ENCODE data around the gene GABPA.
"Not testable (repeated sequence)": the region's sequence is repeated elsewhere in the genome, so short reads cannot be mapped to it uniquely, and the experiment has no call there.

GABPA gene

GRCh38 chr21:25734904-25735645 is at the start of gene GABPA, which contains the start of gene ATP5PF:
GABPA (plus strand) TSS chr21:25734972; CDS start chr21:25741599, 6,627 bp downstream.
ATP5PF (minus strand) TSS chr21:25734904; CDS start chr21:25729794, 5,110 bp downstream.
- DNase-seq (ENCODE audit: low spot score), result peak; percentile 96

DNA sequence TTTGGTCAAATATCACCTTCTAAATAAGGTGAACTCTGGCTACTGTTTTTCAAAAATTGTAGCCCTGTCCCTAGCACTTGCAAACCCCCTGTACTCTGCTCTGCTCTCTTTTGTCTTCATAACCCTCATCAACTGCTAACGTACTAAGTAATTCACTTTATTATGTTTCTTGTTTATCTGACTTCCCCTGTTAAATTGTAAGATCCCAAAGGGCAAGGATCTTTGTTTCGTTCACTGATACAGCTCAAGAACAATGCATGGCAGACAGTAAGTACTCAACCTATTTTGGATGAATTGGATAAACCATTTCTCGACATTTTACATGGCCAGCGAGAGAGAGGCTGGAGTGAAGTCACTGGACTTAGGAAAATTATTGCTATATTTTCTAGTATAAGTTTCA is 47.0 kb upstream of the GABPA start:
- DNase-seq (ENCODE audit: low spot score), result no peak

DNA sequence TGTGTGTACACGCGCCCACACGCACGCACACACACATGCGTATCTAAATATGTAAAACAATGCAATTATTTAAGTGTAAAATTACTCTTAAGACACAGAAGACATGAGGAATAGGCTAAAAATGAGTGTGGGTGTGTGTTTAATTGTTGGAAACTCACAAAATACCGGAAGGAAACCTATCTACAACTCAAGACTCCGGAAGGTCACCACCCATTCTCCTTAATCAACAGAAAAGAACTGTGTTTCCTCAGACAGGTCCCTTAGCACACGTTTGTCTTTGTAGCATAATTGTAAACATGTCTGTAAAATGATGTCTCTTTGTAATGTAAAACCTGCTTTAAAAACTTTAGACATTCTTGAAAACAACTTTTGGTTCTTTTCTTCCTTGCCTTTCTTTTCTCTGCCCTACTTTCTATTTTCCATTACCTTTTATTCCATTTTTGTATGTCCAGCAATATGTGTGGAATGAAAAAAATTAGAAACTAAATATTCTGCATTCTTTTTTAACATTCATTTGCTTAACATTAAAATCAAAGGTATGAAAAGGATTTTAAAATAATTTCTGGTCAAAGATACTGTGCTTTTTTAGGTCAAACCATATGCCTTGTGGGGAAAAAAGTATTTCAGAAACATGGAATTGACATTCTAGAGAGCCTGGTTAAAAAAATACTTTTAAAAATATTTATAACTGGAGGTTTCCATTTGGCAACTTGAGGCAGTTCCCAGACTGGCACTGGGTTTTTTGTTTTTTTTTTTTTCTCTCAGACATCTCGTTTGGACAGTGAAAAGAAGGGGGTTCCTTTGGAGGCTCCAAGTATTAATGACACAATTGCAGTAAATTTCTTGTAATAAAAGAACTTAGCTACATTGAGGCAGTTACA is 46.3 kb upstream of the GABPA start:
- DNase-seq (ENCODE audit: low spot score), result no peak

- no peak for DNase-seq (ENCODE audit: low spot score)
Observed at GRCh38 chr21:25689226-25689625, 45.5 kb upstream of the GABPA start.

- no peak for DNase-seq (ENCODE audit: low spot score)
Observed at GRCh38 chr21:25691976-25692375, 42.8 kb upstream of the GABPA start.

DNA sequence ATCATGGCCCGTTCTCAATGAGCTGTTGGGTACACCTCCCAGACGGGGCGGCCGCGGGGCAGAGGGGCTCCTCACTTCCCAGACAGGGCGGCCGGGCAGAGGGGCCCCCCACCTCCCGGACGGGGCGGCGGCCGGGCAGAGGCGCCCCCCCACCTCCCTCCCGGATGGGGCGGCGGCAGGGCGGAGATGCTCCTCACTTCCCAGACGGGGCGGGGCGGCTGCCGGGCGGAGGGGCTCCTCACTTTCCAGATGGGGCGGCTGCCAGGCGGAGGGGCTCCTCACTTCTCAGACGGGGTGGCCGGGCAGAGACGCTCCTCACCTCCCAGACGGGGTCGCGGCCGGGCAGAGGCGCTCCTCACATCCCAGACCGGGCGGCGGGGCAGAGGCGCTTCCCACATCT is 39.3 kb upstream of the GABPA start:
- not testable (repeated sequence) for DNase-seq (ENCODE audit: low spot score)

DNA sequence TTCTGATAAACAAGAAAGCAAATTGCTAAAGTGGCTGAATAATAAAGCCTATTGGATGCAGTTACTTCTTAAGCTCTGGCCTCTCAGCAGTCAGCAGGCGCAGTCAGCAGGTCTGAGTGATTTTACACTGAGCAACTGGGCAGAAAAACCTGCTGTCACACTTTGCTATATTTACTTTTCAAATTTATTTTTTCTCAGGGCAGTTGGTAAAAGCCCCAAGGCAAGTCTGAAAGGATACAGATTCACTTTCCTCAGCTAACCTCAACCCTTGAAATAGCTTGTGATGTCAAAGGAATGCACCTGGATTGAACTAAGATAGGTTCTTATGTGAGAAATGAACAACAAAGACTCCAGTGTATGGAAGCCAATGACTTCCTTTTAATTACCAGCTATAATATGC is 34.0 kb upstream of the GABPA start:
- DNase-seq (ENCODE audit: low spot score), result no peak

GRCh38 chr21:25701529-25701928 is 33.2 kb upstream of the GABPA start:
- DNase-seq (ENCODE audit: low spot score), result no peak

DNA sequence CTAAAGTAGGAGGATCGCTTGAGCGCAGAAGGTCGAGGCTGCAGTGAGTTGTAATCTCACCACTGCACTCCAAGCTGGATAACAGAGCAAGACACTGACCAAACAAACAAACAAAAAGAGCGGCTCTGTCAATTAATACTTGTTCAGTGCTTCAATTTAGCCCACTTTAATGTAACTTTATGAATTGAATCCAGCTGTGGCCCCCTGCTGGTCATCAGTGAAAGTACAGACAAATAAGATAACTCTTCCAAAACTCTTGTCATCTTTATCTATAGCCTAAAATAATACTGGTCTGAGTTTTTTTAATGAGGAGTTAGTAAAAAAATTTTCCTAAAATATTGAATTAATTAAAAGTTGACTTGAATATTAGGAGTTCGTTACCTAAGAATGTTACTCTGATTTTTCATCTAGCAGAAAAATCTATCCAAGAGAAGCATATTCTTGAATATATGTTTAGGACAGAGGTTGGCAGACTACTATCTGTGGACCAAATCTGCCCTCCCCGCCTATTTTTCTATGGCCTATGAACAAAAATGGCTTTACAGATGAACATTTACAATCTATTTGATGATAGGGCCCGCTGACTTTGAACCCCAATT is 26.2 kb upstream of the GABPA start:
- DNase-seq (ENCODE audit: low spot score), result peak; percentile 59

DNA sequence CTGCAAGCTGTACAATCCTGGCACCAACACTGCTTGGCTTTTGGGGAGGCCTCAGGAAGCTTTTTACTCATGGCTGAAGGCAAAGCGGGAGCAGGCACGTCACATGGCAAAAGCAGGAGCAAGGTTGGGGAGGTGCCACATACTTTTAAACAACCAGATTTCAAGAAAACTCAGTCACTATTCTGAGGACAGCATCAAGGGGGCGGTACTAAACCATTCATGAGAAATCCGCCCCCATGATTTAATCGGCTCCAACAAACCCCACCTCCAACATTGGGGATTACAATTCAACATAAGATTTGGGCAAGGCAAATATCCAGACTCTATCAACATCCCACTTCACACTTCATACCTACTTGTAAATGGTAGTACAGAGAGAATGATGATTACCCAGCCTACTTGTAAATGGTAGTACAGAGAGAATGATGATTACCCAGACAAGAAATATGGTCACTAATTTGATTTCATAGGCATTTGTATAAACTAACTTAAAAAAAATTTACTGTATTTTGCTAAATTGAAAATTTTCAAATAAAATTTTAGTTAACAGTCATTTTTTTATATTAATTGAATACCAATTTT is 25.0 kb upstream of the GABPA start:
- DNase-seq (ENCODE audit: low spot score), result no peak

GRCh38 chr21:25710550-25710949 is 24.2 kb upstream of the GABPA start:
- DNase-seq (ENCODE audit: low spot score), result no peak

DNA sequence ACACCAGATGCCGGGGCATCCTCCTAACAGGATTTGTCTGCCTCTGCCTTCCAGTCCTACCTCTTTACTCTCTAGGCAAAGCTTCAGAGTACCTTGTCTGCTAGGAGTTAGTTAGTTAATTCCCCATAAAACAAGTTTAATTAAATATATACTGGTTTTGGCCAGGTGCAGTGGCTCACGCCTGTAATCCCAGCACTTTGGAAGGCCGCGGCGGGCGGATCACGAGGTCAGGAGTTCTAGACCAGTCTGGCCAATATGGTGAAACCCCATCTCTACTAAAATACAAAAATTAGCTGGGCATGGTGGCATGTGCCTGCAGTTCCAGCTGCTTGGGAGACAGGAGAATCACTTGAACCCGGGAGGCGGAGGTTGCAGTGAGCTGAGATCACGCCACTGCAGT is 20.7 kb upstream of the GABPA start:
- not testable (repeated sequence) for DNase-seq (ENCODE audit: low spot score)

DNA sequence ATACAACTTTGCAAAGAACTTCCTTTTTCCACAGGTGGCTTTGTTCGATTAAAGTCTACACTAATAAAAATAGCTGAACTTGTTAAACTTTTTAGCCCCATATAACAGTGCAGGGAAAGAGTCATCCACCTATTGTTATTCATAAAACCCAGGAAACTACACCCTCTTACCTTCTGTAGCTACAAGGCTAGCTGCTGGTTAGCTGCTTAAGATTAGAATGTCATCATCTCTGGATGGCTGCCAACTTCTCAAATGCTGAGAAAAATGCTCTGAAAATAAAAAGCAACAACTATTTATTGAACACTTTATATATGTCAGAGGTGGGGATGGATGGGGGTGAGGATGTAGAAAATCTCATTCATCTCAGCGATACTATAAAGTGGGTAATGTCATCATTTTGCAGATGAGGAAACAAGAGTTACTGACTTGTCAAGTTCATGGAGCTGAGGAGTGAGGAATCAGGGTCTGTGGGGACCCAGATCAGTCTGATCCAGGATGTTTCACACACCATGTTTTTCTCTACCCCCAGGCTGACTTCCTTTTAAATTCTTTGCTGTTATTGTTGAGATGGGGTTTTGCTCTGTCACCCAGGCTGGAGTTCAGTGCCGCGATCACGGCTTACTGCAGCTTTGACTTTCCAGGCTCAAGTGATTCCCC is 17.2 kb upstream of the GABPA start:
- DNase-seq (ENCODE audit: low spot score), result peak; percentile 64

- no peak for DNase-seq (ENCODE audit: low spot score)
Observed at GRCh38 chr21:25721987-25722386, 12.8 kb upstream of the GABPA start.

GRCh38 chr21:25722631-25723030 is 12.1 kb upstream of the GABPA start:
- DNase-seq (ENCODE audit: low spot score), result no peak

DNA sequence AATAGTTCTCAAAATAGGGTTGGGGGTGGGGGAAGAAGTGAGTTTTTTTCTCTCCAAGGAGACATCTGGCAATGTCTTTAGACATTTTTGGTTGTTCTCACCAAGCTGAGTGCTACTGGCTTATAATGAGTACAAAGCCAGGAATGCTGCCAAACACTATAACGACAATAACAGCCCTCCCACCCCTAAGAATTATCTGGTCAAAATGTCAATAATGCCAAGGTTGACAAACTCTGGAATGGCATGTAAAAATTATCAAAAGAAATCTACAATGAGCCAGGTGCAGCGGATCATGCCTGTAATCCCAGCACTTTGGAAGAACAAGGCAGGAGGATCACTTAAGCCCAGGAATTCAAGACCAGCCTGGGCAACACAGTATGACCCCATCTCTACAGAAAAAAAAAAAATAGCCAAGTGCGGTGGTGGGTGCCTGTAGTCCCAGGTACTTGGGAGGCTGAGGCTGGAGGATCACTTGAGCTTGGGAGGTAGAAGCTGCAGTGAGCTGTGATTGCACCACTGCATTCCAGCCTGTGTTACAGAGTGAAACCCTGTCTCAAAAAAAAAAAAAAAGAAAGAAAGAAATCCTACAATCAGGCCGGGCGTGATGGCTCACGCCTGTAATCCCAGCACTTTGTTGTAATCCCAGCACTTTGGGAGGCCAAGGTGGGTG is 2.5 kb upstream of the GABPA start:
- no peak for DNase-seq (ENCODE audit: low spot score)

DNA sequence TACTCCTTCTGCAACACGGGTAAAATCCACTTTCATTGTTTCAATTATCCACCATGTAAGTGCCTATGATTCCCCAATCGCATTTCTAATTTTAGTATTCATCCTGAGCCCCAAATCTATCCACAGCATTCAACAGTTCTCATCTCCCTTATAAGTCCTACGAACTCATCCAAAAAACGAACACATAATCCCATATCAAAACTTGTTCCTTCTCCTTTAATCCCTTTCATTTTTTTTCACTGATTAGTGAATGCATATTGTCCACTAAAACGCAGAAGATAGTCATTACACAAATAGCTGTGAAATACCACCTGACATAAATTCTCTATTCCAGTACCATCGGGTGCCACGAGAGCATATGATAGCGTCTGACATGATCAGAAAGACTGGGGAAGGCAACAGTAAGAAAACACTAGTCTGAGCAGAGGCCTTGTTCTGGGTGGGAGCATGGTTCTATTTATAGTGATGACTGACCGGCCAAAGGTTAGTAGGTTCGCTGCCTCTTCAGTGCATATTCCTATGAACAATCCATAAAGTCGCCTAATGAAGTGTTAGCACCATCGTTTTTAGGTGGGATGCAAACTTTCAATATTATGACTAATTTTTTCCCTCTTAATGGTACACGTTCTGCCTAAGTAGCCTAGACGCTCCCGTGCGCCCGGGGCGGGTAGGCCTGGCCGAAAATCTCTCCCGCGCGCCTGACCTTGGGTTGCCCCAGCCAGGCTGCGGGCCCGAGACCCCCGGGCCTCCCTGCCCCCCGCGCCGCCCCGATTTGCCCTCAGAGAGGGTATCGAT is 716 bp upstream of the GABPA start:
- DNase-seq (ENCODE audit: low spot score), result peak; percentile 23

- no peak for DNase-seq (ENCODE audit: low spot score)
Observed at GRCh38 chr21:25734654-25734903, 193 bp upstream of the GABPA start.

DNA sequence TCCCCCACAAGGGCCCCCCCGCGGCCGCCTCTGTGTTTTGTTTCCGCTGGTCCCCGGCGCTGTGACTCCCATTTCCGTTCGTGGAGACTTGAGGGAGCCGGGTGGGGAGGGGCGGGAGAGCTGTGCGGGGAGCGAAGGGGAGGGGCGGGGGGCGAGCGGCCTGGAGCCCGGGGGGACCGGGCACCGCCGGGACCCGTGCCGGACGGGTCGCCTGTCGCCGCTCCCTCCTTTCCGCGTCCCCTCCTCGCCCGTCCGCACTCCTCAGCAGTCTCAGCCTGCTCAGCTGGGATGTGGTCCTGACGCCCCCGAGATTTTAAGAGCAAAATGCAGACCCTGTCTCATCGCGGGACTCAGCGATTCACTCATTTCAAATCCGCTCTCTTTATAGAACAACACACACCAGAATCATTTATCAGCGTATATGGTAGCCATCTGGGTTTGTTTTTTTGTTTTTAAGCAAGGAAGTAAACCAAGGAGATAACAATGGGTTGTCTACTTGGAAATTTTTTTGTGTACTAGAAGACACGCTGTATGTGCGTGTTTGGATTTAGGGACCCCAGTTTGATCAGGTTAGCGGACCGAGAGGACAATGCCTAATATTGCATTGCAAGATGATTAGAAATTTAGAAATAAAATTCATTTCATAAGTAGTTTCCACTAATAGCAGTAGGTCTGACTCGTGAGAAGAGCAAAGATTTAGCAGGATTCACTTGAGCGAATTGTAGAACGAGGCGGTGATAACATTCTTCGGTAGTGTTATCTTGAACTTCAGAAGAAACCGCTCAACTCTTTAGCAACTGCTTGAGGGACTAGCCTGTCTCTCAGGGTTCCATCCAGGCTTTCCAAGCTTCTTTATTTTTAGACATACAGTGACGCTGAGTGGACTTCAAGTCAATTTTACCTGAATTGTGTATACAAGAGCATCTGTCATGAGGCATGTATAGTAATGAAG is 1.1 kb downstream of the GABPA start:
- DNase-seq (ENCODE audit: low spot score), result peak; percentile 28

GRCh38 chr21:25737421-25737820 is 2.6 kb downstream of the GABPA start:
- no peak for DNase-seq (ENCODE audit: low spot score)

Measured in hematopoietic multipotent progenitor cell treated with erythropoietin and hydrocortisone succinate and interleukin-3 and kit ligand, for 15 days (in vitro differentiated cells).